Activated naive CD4-positive, alpha-beta T cell treated with anti-CD3 and anti-CD28 coated beads for 36 hours (primary cell): ENCODE results near the gene NINJ2. TPM values are rescaled to one million over a fixed set of nuclear protein-coding genes. Genes with fewer than 3 reads are reported as not detected.

Experiments used
- CTCF ChIA-PET: fragments of 350-600 bp; sonication (Branson Sonifier 250); formaldehyde crosslinking; loops from one replicate; lab custom pipeline; 2021; ENCODE audit warnings: antibody characterized with exemption; lab: Charles Lee
- DNase-seq: peaks from one replicate; pipeline ENCODE4 v3.0.0-alpha.2; 2020
- H3K27ac Mint-ChIP-seq: one replicate; pipeline ENCODE4 v1.8.0; 2021; ENCODE audit warnings: mild to moderate bottlenecking, mixed read lengths
- H3K27me3 Mint-ChIP-seq: one replicate; pipeline ENCODE4 v1.8.0; 2021; ENCODE audit warnings: low read depth, mixed read lengths
- H3K36me3 Mint-ChIP-seq: one replicate; pipeline ENCODE4 v1.8.0; 2021; ENCODE audit warnings: low read depth, mixed read lengths
- H3K4me1 Mint-ChIP-seq: one replicate; pipeline ENCODE4 v1.8.0; 2021; ENCODE audit warnings: low read depth, mixed read lengths
- H3K4me3 Mint-ChIP-seq: one replicate; pipeline ENCODE4 v1.8.0; 2021; ENCODE audit warnings: mild to moderate bottlenecking, moderate library complexity, mixed read lengths
- H3K9me3 Mint-ChIP-seq: one replicate; pipeline ENCODE4 v1.8.0; 2021; ENCODE audit warnings: mixed read lengths
- intact Hi-C: fragments of 100-400 bp; cut with micrococcal nuclease; formaldehyde crosslinking; loops from one replicate; pipeline ENCODE4 v1.15.1; 2023
- total RNA-seq, 2 experiments: library from RNA; stranded (reverse); gene quantifications; one replicate each; pipeline ENCODE4 v1.2.3, GENCODE V29; 2021

NINJ2 gene
- total RNA-seq, 2 experiments from 2014 or later, result 1.8 to 2.5 TPM

DNA sequence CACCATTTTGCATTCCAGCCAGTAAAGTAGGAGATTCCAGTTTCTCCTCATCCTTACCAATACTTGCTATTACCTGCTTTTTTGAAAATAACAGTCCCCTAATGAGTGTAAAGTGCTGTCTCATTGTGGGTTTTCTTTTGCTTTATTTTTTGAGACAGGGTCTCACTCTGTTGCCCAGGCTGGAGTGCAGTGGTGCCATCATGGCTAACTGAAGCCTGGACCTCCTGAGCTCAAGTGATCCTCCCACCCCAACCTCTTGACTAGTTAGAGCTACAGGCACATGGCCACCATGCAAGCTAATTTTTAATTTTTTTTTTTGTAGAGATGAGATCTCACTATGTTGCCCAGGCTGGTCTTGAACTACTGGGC lies 60.6 kb downstream of the NINJ2 start:
- H3K9me3 Mint-ChIP-seq, result no peaks in the 10 kb centered on the region
- no peaks in the 10 kb centered on the region for H3K27me3 Mint-ChIP-seq
- no peak for DNase-seq
- no peak overlapping the region for H3K4me3 Mint-ChIP-seq
- intact Hi-C loops, result no loop called here
- no peaks in the 10 kb centered on the region for H3K36me3 Mint-ChIP-seq
- H3K4me1 Mint-ChIP-seq, result peaks cover 3% of the 10 kb centered on the region
- H3K27ac Mint-ChIP-seq, result no peak overlapping the region
- CTCF ChIA-PET, result interaction anchor here (0.6 to 1.1 kb wide), 3 partner anchors 10 to 214 kb away, joined by 3 to 4 read pairs (median 3); no protein-coding TSS in a partner anchor

DNA sequence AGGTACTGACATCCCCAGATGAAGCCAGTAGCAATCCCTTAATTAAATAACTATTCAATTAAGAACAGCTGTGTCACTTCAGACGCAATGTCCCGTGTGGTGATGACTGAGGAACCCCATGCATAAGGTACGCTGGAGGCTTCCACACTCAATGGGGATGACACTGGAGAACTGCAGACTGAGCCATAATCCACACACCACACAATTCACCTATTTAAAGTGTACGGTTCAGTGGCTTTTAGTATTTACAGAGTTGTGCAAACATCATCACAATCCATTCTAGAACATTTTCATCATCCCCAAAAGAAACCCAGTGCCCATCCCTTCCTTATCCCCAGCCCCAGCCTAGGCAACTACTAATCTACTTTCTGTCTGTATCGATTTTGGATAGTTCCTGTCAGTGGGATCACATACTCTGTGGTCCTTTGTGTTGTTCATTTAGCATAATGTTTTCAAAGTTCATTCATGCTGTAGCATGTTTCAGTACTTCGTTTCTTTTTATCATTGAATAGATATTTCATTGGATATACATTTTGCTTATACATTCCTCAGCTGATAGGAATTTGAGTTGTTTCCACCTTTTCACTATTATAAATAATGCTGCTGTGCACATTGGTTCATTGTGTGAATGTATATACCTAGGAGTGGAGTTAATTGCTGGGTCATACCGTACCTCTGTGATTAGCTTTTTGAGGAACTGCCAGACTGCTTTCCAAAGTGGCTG lies 61.1 kb downstream of the NINJ2 start:
- no peaks in the 10 kb centered on the region for H3K36me3 Mint-ChIP-seq
- H3K27me3 Mint-ChIP-seq, result no peaks in the 10 kb centered on the region
- H3K27ac Mint-ChIP-seq, result no peak overlapping the region
- no peak for DNase-seq
- intact Hi-C loops, result no loop called here
- no peaks in the 10 kb centered on the region for H3K9me3 Mint-ChIP-seq
- no peak overlapping the region for H3K4me3 Mint-ChIP-seq
- CTCF ChIA-PET, result interaction anchor here (1.1 kb wide), 1 partner anchor 10 kb away, joined by 3 read pairs; no protein-coding TSS in a partner anchor
- no peaks in the 10 kb centered on the region for H3K4me1 Mint-ChIP-seq

DNA sequence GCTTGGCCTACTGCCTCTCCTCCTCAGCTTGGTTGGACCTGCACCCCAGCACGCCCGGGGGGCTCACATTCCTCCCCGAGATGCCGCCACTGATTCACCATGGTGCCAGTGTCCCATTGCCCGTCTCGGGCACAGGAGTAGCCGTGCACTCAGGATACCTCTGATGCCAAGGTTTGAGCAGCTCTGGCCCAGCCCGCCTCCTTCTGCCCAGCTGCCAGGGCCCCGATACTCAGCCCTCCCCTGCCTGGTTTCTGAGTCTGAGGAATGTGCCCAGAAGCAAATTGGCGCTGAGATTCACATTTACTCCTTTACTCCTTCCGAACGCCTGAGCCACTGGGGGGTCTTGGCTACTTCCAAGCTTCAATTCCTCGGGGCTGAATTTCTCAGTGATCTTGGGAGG lies 63.5 kb downstream of the NINJ2 start:
- CTCF ChIA-PET, result interaction anchor here (0.9 kb wide), 1 partner anchor 16 kb away, joined by 3 read pairs; no protein-coding TSS in a partner anchor
- no peak overlapping the region for H3K4me3 Mint-ChIP-seq
- no peak overlapping the region for H3K27ac Mint-ChIP-seq
- no peaks in the 10 kb centered on the region for H3K36me3 Mint-ChIP-seq
- intact Hi-C loops, result no loop called here
- no peaks in the 10 kb centered on the region for H3K9me3 Mint-ChIP-seq
- no peaks in the 10 kb centered on the region for H3K4me1 Mint-ChIP-seq
- no peaks in the 10 kb centered on the region for H3K27me3 Mint-ChIP-seq
- DNase-seq, result no peak

DNA sequence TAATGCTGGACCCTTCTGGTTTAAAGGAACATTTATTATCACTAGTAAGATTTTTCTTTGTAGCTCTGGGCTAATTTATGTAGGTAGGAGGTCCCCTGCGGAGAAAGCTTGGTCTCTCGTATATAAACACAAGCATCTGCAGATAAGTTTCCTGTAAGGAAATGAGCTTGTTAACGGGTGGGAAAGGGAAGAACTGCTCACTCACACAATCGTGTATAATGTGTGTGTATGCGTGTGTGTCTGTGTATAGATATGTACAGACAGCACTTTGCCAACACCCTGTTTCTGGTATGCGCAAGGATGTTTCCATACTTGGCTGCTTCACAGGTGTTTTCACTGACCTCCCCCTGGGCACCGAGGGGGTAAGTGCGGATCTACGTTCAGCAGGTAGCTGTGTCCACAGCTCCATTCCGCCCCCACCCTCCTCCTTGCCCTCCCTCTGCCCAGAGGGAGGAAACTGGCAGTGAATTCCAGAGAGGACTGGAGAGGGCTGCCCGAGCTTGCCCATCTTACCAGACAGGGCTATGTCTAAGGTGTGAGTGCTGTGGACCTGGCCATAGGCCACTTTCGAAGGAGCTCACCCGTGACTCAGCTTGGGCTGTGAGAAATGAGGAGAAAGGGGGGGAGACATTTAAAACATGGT lies 65.2 kb downstream of the NINJ2 start:
- Mint-ChIP-seq H3K27me3 (no peaks in the 10 kb centered on the region), H3K36me3 (no peaks in the 10 kb centered on the region)
- intact Hi-C loops, result no loop called here

DNA sequence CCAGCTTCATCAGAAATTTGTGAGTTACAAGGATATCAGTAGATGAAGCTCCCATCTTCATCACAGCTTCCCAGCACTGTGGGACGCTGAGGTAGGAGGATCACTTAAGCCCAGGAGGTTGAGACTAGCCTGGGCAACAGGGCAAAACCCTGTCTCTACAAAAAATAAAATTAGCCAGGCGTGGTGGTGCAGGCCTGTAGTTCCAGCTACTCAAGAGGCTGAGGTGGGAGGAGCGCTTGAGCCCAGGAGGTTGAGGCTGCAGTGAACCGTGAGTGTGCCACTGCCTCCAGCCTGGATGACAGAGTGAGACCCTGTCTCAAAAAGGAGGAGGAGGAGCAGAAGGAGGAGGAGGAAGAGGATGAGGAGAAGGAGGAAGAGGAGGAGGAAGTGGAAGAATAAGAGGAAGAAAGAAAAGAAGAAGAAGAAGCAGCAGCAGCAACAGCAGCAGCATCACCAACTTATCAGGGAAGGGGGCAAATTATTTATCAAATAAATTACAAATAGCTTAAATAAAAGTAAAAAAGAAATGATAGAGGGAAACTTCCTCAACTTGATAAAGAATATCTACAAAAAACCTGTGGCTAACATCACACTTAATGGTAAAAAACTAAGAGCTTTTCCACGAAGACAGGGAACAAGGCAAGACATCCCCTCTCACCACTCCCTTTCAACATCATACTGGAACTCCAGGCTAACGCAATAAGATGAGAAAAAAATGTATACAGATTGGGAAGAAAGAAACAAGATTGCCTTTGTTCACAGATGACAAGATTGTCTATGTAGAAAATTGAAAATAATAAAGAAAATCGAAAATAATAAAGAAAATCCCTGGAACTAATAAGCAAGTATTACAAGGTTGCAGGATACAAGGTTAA lies 69.6 kb downstream of the NINJ2 start:
- Mint-ChIP-seq H3K9me3 (peaks cover under 1% of the 10 kb centered on the region), H3K4me1 (peaks cover 2% of the 10 kb centered on the region), H3K27ac (no peak overlapping the region), H3K4me3 (no peak overlapping the region), H3K27me3 (no peaks in the 10 kb centered on the region), H3K36me3 (no peaks in the 10 kb centered on the region)
- no peak for DNase-seq
- CTCF ChIA-PET, result interaction anchor here (0.6 to 0.7 kb wide), 2 partner anchors 247 to 281 kb away, joined by 3 to 4 read pairs; no protein-coding TSS in a partner anchor
- intact Hi-C loops, result no loop called here

More for the DNA sequence above, 65.2 kb downstream of the NINJ2 start:
- Mint-ChIP-seq H3K4me3 (no peak overlapping the region), H3K27ac (no peak overlapping the region), H3K9me3 (no peaks in the 10 kb centered on the region), H3K4me1 (no peaks in the 10 kb centered on the region)
- no peak for DNase-seq
- CTCF ChIA-PET, result interaction anchor here (1.0 to 1.4 kb wide), 2 partner anchors 14 to 217 kb away, joined by 3 to 4 read pairs; no protein-coding TSS in a partner anchor

DNA sequence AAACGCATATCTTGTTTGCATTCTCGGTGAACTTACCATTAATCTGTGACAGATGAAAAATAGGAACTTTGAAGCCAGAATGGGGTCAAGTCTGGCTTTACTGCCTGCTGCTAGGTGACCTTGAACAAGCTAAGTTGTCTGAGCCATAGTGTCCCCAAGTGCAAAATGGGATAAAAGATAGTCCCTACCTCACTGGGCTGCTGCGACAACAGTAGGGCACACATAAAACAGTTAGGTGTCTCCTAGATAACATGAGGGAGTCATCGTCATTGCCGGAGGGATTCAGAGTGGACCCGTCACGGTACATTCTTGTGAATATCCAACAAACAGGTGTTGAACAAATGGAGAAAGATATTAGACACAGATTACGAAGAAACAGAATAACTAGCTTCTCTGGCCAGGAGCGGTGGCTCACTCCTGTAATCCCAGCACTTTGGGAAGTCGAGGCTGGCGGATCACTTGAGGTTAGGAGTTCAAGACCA lies 71.2 kb downstream of the NINJ2 start:
- no peak overlapping the region for H3K4me3 Mint-ChIP-seq
- no peak for DNase-seq
- H3K27ac Mint-ChIP-seq, result no peak overlapping the region
- peaks cover 3% of the 10 kb centered on the region for H3K9me3 Mint-ChIP-seq
- H3K27me3 Mint-ChIP-seq, result no peaks in the 10 kb centered on the region
- peaks cover 2% of the 10 kb centered on the region for H3K4me1 Mint-ChIP-seq
- intact Hi-C loops, result no loop called here
- H3K36me3 Mint-ChIP-seq, result no peaks in the 10 kb centered on the region
- CTCF ChIA-PET, result interaction anchor here (1.0 to 1.2 kb wide), 2 partner anchors 11 to 223 kb away, joined by 3 read pairs; no protein-coding TSS in a partner anchor

DNA sequence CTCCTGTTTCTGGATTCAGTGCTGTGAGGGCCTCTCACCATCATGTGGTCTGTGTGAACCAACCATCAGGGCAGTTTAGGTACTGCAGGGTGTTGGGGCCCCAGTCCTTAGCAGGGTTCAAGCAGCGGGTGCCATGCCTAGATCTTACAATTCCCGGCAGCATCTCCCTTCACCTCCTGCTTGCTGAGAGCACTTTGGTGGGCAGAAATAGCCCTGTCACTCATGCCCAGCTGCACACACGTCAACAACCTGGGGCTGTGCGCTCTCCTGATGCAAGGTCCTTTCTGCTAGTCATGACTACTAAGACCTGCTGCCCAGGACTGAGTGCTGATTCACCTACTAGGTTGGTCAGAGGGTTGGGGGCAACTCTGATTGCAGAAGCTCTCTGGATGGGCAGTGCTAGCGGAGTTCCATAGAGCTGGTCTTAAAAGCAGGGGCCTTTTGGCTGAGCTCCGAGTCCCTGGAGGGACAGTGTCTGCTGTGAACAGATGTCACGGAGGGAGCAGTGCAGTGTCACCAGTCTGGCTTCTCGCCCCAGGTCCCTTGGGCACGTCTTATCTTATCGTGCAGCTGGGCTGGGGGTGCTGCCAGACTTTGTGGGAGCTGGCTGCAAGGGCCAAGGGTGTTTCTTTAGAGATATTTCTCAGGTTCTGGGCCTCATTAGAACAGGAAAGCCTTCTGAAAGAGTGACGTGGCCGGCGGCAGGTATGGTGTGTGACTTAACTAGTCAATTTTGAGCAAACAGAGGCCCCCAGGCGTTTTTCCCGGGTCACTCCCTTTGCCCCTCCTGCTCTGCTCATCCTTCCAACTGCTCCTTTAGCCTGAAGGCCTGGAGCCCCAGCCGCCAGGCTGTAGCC lies 71.8 kb downstream of the NINJ2 start:
- Mint-ChIP-seq H3K4me1 (peaks cover 2% of the 10 kb centered on the region), H3K27ac (no peak overlapping the region), H3K27me3 (no peaks in the 10 kb centered on the region), H3K4me3 (no peak overlapping the region), H3K9me3 (peaks cover 3% of the 10 kb centered on the region), H3K36me3 (no peaks in the 10 kb centered on the region)
- CTCF ChIA-PET, result interaction anchor here (1.0 to 1.2 kb wide), 2 partner anchors 11 to 224 kb away, joined by 3 read pairs; no protein-coding TSS in a partner anchor
- intact Hi-C loops, result no loop called here
- no peak for DNase-seq

DNA sequence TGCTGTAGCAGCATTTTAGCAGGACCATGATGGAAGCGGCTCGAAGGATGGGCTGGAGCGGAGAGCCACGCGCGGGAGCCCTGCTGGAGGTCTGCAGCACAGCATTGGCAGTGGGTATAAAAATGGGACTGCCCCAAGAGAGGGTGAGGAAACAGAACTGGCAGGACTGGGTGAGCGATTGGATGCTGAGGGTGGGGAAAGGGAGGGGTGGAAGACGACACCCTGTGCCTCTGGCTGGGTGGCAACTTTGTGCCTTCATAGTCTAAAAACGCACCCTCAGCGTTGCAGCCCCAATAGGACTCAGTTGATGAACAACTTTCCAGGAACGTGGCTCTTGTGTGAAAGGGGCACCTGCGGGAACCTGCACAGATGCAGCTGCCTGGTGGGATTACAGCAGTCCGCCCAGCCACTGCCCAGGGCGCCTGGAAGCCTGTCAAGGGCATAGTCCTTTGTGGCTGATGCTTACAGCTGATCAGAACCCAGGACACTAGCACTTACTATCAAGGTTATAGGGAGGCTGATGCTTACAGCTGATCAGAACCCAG lies 73.0 kb downstream of the NINJ2 start:
- no peak for DNase-seq
- H3K9me3 Mint-ChIP-seq, result peaks cover 3% of the 10 kb centered on the region
- H3K4me1 Mint-ChIP-seq, result peaks cover 2% of the 10 kb centered on the region
- no peak overlapping the region for H3K27ac Mint-ChIP-seq
- intact Hi-C loops, result no loop called here
- H3K4me3 Mint-ChIP-seq, result no peak overlapping the region
- CTCF ChIA-PET, result no interaction called here
- no peaks in the 10 kb centered on the region for H3K27me3 Mint-ChIP-seq
- no peaks in the 10 kb centered on the region for H3K36me3 Mint-ChIP-seq

DNA sequence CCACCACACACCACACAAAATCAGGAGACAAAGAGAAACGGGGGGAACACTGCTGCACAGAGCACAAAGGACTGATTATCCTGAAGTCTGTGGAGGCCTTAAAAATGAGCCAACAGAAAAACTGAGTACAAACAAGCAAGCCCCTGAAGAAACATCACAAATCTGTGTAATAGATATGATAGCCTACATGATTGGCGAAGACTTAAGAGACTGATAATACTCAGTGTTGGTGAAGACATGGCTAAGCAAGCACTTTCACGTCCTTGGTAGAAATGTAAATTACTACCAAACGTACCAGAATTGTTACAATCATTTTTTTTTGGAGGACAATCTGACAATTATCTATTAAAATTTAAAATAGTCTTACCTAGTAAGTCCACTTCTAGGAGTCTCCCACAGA lies 74.6 kb downstream of the NINJ2 start:
- intact Hi-C loops, result no loop called here
- Mint-ChIP-seq H3K36me3 (no peaks in the 10 kb centered on the region), H3K27ac (no peak overlapping the region), H3K4me1 (peaks cover 2% of the 10 kb centered on the region), H3K9me3 (peaks cover 3% of the 10 kb centered on the region), H3K27me3 (no peaks in the 10 kb centered on the region), H3K4me3 (no peak overlapping the region)
- DNase-seq, result no peak
- CTCF ChIA-PET, result interaction anchor here (0.7 kb wide), 1 partner anchor 13 kb away, joined by 3 read pairs; no protein-coding TSS in a partner anchor

DNA sequence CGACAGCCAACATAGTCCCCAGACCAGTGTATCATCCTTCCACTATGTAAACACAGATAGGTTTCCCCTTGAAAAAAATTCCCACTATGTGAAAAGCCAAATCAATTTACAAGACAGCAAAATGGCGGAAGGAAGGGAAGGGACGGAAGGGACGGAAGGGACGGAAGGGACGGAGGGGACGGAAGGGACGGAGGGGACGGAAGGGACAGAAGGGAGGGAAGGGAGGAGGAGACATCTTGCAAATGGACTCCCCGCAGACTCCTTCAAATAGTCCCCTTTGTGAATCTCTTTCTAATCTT lies 75.3 kb downstream of the NINJ2 start:
- peaks cover 3% of the 10 kb centered on the region for H3K9me3 Mint-ChIP-seq
- no peak overlapping the region for H3K4me3 Mint-ChIP-seq
- H3K36me3 Mint-ChIP-seq, result no peaks in the 10 kb centered on the region
- peaks cover 2% of the 10 kb centered on the region for H3K4me1 Mint-ChIP-seq
- CTCF ChIA-PET, result no interaction called here
- intact Hi-C loops, result no loop called here
- DNase-seq, result no peak
- no peaks in the 10 kb centered on the region for H3K27me3 Mint-ChIP-seq
- no peak overlapping the region for H3K27ac Mint-ChIP-seq
